GM18909 (cell line): ENCODE results near the gene DNPEP.

Experiments used
- ATAC-seq: cut with Tn5 transposase; IDR thresholded peaks from one replicate; pipeline ENCODE4 v1.9.1; 2021; ENCODE audit warnings: mild to moderate bottlenecking; ENCODE audit not compliant: unreplicated experiment, poor library complexity

DNPEP gene

DNA sequence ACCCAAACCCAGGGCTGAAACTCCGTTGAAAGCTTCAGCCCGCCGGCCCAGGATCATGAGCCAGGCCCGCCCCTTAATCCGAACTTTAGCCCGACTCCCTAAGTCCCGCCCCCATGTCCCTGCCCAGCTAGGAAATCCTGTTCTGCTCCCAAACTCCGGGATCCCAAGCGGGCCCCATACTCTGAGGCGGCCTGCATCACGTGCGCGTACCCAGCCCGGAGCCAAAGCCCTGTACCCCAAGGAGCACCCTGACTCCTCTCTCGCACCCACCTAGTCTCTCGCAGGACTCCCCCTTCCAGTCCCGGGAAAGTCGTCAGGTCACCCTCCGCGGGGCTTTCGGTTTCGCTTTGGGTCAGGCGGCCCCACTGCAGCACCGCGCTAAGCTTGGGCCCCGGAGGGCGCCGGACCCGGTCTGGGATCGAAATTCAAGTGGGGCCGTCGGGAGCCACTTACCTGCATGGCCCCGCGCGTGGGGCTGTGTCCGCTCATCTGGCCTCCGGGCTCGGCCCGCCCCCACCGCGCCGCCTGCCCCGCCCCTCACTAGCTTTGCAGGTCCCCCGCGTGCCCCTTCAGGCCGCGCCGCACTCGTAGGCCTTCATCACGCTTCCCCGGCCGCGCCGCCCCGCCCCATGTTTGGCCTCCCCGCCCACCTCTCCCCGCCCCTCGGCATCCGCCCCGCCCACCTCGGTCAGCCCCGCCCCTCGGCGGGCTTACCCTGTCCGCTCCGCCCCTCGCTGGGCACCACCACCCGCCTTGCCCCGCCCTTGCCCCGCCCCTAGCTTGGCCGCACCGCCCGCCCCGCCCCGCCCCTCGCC, at the start of gene DNPEP:
Gene DNPEP (minus strand): TSS at position 607 of the 815 bp plus-strand sequence. CDS start 118 bp downstream, at position 489.
- peak; percentile 61 for ATAC-seq

DNA sequence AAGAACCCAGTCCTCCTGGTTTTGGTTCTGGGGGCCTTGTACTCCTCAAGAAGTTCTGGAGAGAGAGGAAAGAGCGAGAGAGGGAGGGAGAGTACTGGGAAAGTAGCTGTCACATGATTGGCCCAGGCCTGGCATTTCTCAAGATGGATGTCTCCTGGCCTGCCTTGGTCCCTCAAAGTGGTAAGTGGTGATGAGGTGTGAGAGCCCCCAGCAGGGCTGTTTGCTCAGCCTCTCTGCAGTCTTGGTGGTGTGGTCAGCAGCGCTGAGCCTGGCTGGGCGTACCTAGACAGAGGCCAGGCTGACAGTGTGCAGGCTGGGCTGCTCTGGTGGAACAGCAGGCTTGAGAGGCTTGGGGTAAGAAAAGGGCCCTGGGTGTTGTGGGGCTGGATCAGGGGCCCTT, 49.4 kb upstream of the DNPEP start:
- ATAC-seq = no peak

DNA sequence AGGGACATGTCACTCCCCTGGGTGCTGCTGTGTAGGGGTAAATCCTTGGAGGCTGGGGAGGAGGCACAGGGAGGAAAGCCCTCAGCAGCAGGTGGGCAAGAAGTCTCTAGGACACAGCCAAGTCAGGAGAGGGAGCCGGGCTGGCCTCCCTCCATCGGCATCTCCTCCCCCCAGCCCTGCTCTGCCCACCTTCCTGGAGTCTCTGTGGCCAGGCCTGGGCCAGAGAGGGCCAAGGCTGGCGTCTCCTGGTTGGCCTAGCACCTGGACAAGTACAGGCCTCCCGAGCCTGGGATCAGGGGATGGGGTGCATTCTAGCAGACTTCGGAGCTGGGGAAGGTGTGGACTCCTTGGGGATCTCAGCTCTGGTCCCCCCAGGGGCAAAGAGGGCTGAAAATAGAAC, 48.8 kb upstream of the DNPEP start:
- ATAC-seq = no peak

DNA sequence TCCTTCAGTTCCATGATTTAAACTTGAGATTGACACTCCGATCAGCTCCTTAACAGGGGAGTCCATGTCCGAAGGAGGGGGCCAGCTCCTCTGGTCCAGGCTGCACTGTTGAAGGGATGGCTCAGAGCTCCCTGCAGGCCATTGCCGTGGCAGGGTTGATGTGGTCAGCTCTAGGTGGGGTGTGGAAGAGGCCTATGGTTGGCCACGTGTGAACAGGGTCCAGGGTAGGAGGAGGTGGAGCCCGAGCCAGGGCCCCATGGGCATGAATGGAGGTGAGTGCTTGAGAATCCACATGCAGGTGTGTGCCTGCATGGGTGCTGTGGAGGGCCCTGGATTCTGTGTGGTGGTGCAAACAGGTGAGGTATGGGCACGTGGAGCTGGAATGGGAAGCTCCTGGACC, 48.0 kb upstream of the DNPEP start:
- no peak for ATAC-seq

DNA sequence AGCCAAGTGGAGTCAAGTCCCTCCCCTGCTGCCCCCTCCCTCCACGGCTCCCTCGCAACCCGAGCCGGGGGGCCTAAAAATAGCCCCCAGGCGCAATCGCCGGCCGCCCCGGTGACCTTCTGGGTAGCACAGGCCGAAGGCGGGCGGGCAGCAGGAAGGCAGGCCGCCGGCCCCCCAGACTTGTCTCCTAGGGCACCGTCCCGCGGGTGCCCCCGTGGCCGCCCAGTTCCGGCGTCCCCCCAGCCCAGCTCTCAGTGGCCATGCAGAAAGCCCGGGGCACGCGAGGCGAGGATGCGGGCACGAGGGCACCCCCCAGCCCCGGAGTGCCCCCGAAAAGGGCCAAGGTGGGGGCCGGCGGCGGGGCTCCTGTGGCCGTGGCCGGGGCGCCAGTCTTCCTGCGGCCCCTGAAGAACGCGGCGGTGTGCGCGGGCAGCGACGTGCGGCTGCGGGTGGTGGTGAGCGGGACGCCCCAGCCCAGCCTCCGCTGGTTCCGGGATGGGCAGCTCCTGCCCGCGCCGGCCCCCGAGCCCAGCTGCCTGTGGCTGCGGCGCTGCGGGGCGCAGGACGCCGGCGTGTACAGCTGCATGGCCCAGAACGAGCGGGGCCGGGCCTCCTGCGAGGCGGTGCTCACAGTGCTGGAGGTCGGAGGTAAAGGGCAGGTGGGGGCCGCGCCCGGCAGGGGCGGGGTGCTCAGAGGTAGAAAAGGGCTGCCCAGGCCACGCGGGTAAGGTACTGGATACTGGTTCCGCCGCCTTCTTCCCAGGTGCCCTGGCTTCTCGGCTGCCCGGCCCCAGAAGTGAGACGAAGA, 47.2 kb upstream of the DNPEP start, which contains the start of gene SPEG:
Gene SPEG (plus strand): TSS at position 126 of the 808 bp plus-strand sequence. CDS start 135 bp downstream, at position 261.
- no peak for ATAC-seq

DNA sequence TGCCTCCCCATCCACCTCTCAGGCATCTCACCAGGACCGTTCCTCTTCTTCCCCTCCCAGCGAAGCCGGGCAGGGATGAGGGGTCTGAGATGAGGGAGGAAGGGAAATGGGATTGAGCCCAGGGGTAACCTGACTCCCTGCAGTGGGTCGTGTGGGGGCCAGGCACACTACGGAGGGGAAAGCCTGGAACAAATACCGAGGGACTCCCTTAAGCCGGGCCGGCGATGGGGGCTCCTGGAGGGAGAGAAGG, 46.7 kb upstream of the DNPEP start:
- ATAC-seq = no peak

DNA sequence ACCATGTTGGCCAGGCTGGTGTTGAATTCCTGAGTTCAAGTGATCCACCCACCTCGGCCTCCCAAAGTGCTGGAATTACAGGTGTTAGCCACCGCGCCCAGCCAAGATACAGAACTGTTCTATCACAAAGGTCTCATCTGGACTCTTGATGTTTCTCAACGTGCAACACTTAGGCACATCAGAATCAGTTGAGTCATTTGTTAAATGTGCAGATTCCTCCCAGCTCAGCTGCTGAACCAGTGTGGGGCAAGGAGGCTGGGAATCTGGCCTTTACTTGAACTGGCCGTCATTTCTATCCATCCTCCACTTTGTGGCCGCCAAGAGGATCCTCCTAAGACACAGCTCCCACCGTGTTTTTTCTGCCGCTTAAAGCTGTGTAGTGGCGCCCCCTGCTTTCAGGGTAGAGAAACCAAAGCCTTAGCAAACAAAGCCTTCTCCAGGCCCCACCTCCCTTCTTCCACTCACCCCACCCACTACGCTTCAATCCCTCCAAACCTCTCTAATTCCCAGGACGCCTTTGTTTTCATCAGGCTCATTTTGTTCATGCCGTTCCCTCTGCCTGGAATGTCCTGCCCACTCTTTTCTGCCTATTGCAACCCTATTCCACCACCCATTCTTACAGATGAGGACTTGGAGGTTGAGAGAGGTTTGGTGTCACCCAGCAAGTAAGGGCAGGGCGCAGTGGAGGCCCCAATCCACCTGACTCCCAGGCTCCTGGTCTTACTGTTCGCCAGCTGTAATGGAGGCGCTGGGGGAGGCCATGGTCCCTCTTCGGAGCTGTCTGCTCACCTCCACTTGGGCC, 46.2 kb upstream of the DNPEP start:
- ATAC-seq = no peak

DNA sequence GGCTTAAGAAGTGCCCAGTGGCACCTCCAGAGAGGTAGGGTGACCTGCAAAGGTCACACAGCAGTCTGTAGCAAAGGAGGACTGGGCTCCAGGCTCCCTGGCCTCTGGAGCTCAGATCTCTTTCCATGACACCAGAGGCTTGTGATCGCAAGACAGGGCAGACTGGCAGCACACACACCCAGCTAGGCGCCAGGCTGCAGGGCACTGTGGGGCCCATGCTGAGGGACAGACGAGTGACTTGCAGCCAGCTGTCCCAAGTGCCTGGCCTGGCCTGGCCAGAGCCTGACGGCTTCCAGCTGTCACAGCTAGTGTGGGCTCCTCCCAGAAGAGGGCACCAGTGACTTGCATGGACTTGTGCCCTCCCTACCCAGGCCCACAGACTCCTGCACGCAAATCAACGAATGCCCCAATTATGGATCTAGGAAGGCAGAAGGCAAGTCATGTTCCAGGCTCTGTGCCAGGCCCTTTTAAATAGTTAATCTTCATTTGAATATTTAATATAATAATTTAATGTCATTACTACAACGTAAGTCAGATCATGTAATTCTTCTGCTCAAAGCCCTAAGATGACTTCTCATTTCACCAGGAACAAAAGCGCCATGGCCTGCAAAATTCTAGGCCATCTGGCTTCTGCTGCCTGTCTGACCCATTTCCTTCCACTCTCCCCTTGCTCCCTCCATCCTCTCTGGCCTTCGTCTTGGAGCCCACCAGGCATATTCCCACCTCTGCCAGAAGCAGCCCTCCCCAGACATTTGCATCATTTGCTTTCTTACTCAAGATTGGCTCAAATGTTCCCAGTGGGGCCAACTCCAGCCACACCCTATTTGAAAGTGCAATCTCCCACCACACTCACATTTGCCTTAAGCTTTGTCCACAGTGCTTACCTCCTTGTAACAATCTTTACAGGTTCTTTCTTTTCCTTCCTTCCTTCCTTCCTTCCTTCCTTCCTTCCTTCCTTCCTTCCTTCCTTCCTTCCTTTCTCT, 43.2 kb upstream of the DNPEP start:
- no peak for ATAC-seq

DNA sequence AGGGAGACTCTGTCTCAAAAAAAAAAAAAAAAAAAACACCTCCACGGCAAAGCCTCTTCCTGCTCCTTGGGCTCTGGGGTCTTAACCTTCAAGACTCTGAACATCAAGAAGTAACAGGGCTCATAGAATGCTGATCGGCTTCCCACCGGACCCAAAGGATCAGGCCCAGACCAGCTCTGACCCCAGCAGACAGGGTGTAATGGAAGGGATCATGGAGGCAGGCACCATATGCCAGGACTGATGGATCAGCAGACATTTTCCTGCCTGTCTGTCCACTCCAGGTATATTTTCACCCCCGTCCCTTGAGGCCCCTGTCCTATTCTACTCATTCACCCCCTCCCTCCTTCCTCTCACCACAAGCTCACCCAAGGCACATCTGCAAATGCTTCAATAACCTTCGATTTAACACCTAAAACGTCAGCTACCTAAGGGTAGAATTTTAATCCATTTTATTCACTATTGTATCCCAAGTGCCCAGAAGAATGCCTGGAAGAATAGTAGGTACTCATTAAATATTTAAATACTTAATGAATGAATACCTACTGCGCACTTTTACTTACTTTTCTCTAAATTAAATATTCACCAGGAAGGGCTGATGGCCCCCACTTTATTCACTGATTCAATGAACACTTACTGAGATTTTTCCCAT, 42.4 kb upstream of the DNPEP start:
- no peak for ATAC-seq

DNA sequence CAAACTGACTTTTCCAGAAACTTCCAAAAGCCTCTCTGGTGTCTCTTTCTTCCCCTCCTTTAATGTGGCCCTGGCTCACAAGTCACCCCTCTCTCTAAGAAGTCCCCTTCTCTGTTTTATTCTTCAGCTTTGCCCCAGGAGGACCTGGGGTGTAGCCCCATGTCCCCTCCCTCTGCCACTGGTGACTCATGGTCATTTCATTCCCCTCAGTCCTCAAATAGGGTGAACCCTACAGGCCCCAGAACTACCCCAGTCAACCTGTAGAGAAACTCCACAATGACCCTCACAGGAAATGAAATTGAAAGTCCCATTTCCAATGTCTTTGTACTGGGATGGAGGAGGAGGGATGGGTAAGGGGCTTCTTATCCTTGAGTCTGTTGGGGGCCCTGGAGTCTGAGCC, 40.8 kb upstream of the DNPEP start:
- no peak for ATAC-seq

DNA sequence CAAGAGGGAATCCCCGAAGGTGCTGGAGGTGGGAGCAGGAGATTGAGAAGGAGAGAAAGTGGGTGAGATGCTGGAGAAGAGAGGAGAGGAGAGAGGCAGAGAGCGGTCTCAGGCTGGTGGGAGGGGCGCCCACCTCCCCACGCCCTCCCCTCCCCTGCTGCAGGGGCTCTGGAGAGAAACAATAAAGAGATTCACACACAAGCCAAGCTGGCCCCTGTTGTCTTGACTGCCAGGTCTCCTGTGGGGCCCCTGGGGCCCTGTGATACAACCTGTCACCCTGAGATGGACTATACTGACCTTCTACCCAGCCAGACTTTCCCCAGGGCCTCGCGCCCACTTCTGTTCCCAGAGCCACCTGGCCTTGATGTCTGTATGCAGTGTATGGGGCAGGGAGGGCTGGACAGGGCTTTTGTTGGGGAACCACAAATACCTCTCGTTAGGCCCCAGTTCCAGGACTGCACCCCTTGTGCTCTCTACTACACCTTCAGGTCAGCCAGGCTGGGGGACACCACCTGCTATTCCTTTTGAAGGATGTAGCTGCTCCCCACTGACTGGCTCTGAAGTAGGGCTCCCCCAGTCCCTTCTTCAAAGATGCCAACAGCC, 38.9 kb upstream of the DNPEP start:
- no peak for ATAC-seq

DNA sequence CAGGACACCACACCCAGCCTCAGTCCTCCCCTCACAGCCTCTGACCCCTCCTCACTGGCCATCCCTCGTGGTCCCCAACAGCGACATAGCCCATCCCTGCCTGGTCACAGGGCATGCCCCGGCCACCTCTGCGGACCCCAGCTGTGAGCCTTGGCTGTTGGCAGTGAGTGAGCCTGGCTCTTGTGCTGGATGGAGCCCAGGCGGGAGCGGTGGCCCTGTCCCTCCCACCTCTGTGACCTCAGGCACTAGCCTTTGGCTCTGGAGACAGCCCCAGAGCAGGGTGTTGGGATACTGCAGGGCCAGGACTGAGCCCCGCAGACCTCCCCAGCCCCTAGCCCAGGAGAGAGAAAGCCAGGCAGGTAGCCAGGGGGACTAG, 38.3 kb upstream of the DNPEP start:
- no peak for ATAC-seq

DNA sequence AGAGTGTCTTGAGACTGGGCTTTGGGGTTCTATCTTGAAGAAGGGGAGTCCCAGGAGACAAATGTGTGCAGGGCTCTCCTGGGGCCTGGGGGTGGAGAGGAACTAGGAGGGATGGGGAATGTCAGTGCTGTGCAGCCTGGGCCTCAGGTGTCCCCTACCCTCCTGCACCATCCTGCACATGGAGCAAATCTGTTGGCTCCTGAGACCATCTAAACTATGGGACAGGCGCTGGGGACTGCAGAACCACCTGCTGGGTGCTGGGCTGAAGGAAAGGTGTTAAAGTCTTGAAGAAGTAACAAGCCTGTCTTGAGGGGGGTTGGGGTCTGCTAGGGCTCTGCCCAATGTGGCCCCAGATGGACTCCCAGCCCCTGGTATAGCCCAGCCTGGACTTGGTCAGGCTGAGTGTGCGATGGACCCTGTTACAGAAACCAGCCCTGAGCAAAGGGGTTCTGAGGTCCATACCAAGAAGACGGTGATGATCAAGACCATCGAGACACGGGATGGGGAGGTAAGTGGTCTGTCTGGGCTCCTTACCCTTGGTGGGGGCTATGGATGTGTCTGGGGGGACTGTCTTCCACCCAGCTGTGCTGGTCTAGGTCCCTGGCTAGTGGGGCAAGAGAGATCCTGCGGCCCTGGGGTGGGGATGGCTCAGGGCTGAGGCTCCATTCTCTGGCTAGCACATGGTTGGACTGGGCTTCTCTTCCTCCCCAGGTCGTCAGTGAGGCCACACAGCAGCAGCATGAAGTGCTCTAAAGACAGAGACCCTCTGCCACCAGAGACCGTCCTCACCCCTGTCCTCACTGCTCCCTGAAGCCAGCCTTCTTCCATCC, 37.7 kb upstream of the DNPEP start:
- ATAC-seq = no peak

DNA sequence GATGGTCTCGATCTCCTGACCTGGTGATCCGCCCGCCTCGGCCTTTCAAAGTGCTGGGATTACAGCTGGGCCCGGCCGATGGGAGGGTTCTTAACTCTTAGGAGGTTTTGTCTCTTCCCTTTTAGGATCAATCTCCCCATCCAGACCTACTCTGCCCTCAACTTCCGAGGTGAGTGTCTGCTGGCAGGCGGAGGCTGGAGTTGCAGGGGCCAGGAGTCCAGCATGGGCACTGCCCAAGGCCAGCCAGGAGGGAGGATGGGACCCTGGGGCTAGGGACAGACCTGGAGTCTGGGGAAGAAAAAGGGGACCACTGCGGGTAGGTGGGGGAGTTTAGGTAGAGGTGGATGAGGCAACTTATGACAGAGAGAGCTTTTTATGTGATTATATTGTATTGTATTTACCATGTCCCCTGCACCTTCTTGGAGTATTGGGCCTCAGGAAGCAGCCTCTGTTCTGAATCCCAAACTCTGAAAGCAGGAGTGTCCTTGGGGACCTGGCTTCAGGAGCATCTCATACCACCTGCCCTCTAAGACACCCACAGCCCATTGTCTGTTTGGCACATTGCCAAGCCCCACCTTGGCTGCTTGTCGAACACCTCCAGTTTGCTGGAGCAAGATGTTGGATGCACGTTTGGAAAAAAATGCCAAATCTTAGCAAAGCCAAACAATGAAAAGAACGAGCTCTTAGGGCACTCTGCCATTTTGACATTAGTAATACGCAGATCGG, 36.1 kb upstream of the DNPEP start:
- no peak for ATAC-seq

DNA sequence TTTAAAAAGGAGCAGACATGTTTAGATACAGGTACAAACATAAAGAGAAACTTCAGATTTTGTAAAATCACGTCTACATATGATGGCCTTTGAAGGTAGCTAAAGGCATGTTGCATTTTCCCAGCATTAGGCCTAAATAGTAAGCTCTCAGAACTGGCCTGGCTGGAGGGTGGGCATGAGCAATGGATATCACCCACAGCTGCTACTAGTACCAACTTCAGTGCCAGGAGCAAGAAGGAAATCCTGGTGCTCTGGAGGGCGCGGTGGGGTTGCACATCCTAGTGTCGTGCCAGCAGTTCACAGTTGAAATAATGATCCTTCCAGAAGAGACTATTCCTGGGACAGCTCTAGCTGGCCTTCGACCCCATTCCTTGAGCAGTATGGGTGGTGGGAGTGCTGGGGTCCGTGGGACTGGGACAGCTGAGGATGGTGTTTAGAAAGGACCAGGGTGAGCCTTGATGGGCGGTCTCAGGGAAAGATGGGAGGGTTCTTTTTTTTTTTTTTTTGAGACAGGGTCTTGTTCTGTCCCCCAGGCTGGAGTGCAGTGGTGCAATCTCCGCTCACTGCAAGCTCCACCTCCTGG, 35.3 kb upstream of the DNPEP start:
- ATAC-seq = no peak

DNA sequence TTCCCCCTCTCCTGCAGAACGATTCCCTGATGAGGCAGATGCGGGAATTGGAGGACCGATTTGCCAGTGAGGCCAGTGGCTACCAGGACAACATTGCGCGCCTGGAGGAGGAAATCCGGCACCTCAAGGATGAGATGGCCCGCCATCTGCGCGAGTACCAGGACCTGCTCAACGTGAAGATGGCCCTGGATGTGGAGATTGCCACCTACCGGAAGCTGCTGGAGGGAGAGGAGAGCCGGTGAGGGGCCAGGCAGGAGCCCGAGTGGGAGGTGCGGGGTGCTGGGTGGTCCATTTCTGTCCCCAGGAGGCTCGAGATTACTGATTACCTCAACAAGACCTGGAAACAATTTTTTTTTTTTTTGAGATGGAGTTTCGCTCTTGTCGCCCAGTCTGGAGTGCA, 33.6 kb upstream of the DNPEP start:
- ATAC-seq = no peak

DNA sequence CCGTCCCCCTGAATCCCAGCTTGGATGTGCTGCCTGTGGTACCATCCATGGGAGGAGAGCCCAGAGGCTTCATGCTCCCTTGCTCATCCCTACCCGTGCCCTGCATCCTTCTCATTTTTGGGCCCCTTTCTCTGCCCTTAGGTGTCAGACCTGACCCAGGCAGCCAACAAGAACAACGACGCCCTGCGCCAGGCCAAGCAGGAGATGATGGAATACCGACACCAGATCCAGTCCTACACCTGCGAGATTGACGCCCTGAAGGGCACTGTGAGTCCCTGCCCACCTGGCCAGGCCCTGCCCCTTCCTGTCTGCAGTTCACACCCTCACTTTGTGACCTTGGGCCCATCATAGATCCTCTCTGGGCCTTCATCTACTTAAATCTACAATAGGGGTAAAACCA, 33.0 kb upstream of the DNPEP start:
- no peak for ATAC-seq
